Measurements from ENCODE around the gene NBPF12.
"Not testable (repeated sequence)": the region's sequence is repeated elsewhere in the genome, so short reads cannot be mapped to it uniquely, and the experiment has no call there.

The NBPF12 gene

DNA sequence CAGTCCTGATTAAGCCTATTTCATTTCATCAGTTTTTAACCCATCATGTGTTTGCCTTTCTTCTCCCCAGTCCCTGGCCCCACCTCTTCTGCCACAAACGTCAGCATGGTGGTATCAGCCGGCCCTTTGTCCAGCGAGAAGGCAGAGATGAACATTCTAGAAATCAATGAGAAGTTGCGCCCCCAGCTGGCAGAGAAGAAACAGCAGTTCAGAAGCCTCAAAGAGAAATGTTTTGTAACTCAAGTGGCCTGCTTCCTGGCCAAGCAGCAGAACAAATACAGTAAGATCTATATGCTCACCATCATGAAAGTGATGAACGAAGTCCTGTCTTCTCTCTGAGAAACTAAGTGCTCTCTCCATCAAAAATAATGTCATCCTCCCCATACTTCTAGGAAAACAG is 34.6 kb downstream of the NBPF12 start:
- DNase-seq (ENCODE audit: low spot score) = not testable (repeated sequence)

GRCh38 chr1:146985855-146986254 is 47.7 kb downstream of the NBPF12 start:
- not testable (repeated sequence) for DNase-seq (ENCODE audit: low spot score)

- DNase-seq (ENCODE audit: low spot score) = not testable (repeated sequence)
Measured at GRCh38 chr1:146986450-146986849, 48.3 kb downstream of the NBPF12 start.

DNA sequence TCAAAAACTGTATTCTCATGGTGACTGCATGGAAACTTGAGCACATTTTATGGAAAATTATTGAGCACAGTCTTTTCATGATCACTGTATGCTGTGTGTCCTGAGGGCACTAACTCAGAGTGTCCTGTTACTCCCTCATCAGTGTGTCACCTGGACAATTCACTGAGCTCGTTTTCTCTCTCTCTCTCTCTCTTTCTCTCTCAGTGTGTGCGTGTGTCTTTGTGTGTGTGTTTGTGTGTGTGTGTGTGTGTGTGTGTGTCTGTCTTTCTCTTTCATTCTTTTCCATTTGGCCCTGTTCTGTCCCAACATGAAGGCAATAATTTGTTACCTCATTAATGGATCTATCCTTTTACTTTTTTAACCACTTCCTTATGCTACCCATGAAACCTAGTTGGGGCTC is 49.4 kb downstream of the NBPF12 start:
- not testable (repeated sequence) for DNase-seq (ENCODE audit: low spot score)

DNA sequence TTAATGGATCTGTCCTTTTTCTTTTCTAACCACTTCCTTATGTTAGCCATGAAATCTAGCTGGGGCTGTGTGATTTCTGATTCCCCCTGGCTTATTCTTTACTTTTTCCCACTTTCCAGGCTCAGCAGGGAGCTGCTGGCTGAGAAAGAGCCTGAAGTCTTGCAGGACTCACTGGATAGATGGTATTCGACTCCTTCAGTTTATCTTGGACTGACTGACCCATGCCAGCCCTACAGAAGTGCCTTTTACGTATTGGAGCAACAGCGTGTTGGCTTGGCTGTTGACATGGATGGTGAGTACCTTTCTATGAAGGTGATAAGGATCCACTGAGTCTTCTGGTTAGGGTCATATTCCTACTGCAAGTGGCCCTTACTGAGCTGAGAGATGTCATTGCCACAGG is 51.3 kb downstream of the NBPF12 start:
- not testable (repeated sequence) for DNase-seq (ENCODE audit: low spot score)

GRCh38 chr1:147008495-147008894 is 70.4 kb downstream of the NBPF12 start:
- not testable (repeated sequence) for DNase-seq (ENCODE audit: low spot score)

- not testable (repeated sequence) for DNase-seq (ENCODE audit: low spot score)
Measured at GRCh38 chr1:147026975-147027374, 88.9 kb downstream of the NBPF12 start.

DNA sequence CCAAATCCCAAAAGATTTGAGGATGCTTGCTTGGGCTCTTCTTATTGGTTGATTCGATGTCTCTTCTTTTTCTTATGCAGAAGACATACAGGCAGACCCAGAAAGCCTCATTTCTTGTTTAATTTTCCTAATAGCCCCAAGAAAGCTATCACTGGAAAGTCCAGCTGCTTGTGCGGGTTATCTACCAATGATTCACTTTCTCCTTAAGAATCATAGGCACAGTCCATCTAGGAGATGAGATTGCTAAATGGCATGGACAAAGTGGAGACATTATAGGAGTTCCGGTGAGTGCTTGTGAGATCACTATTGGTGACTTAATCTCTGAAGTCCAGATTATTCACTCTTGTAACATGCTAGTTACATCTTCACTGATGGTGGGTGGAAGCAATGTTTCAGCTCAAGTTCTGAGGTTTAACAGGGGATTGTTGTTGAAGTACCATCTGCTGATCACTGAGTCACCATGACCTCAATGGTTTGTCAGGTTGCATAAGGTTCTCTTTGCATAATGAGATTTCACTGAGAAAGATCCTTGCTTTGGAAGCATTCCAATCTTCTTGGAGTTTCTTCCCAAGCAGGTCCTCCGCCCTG is 92.0 kb downstream of the NBPF12 start:
- not testable (repeated sequence) for DNase-seq (ENCODE audit: low spot score)

DNA sequence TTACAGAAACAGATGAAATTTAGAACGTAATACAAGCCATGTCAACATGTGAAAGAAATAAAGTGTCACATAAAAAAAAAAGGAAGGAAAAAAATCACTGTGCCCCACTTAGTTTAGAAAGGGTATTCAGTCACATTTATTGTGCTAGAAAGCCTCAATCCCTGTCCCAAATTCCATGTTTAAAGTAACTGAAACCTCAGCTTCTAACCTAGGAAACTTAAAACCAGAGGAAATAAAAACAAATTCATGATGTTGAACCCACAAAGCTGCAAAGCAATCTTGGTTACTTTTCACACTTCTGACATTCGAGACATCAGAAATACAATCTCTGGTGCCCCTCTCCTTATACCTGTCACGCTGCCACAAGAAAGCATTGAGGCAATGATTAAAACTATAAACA is 101.8 kb downstream of the NBPF12 start:
- TF ChIP-seq, protein P1, sequence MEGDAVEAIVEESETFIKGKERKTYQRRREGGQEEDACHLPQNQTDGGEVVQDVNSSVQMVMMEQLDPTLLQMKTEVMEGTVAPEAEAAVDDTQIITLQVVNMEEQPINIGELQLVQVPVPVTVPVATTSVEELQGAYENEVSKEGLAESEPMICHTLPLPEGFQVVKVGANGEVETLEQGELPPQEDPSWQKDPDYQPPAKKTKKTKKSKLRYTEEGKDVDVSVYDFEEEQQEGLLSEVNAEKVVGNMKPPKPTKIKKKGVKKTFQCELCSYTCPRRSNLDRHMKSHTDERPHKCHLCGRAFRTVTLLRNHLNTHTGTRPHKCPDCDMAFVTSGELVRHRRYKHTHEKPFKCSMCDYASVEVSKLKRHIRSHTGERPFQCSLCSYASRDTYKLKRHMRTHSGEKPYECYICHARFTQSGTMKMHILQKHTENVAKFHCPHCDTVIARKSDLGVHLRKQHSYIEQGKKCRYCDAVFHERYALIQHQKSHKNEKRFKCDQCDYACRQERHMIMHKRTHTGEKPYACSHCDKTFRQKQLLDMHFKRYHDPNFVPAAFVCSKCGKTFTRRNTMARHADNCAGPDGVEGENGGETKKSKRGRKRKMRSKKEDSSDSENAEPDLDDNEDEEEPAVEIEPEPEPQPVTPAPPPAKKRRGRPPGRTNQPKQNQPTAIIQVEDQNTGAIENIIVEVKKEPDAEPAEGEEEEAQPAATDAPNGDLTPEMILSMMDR (IDR thresholded peaks at IDR 0.05; ENCODE audit: extremely low read depth, missing control alignments) = no peak
- no peak for DNase-seq (ENCODE audit: low spot score)

DNA sequence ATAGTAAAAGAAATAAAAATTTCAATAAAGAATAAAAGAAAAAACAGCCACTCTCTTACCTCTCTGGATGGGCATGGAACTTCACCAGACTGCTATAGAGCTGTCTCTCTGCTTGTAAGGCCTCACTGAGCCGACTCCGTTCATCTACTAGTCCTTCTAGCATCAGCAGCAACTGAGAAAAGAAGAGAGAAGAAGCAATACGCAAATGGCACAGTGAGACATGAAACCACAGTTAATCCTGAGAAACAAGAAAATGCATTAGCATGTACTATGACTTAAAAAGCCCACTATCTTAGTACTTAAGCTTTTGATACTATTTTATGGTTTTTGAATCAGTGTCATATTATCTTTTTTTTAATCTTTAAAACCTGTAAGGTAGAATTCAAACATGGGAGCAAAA is 104.8 kb downstream of the NBPF12 start:
- DNase-seq (ENCODE audit: low spot score) = not testable (repeated sequence)

DNA sequence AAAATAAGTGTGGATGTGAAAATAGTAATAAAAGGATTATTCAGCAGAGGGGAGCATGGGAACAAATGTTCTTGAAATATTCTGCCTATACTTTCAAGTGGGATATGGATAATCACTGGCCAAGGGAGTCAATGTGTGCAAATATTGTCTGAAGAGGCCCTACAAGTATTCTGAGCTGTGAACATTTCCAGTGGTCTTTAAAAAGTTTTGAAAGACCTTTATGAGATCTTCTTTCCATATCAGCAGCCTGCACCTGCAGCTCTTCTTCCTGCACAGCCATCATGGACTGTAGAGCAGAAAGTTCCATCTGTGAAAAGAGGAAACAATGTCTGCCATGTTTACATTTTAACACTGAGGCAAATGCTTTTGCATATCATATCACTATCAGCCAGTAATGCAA is 106.4 kb downstream of the NBPF12 start:
- not testable (repeated sequence) for DNase-seq (ENCODE audit: low spot score)

Measured in GM20000 (cell line).